OCI-LY3 (cell line): ENCODE results near the gene SHANK2.

Source experiments
- EZH2phosphoT487 ChIP-seq: fragments of 200-600 bp; shearing (Covaris generic); IDR thresholded peaks from 2 replicates; pipeline ENCODE4 v1.6.1; 2018; ENCODE audit warnings: antibody characterized with exemption, mixed run types, low read depth
- TF ChIP-seq, protein P1 (sequence below): fragments of 200-600, 300-600 bp; sonication (generic); IDR thresholded peaks from 2 replicates; pipeline ENCODE4 v1.5.1; 2014; ENCODE audit warnings: antibody characterized with exemption, low read length, low read depth

DNA sequence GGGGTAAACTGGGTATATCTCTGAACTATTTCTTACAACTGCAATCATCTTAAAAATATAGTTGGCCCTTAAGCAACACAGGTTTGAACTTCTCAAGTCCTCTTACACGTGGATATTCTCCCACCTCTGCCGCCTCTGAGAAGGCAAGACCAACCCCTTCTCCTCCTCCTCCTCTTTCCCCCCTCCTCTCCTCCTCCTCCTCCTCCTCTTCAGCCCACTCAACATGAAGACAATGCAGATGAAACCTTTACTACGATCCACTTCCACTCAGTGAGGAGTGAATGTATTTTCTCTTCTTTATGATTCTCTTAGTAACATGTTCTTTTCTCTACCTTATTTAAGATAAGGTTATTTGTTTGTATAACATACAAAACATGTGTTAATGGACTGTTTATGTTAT, 20.0 kb downstream of the SHANK2 start:
- TF ChIP-seq, protein P1, sequence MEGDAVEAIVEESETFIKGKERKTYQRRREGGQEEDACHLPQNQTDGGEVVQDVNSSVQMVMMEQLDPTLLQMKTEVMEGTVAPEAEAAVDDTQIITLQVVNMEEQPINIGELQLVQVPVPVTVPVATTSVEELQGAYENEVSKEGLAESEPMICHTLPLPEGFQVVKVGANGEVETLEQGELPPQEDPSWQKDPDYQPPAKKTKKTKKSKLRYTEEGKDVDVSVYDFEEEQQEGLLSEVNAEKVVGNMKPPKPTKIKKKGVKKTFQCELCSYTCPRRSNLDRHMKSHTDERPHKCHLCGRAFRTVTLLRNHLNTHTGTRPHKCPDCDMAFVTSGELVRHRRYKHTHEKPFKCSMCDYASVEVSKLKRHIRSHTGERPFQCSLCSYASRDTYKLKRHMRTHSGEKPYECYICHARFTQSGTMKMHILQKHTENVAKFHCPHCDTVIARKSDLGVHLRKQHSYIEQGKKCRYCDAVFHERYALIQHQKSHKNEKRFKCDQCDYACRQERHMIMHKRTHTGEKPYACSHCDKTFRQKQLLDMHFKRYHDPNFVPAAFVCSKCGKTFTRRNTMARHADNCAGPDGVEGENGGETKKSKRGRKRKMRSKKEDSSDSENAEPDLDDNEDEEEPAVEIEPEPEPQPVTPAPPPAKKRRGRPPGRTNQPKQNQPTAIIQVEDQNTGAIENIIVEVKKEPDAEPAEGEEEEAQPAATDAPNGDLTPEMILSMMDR: no peak
- TF ChIP-seq EZH2phosphoT487: no peak
